IPS-18c (cell line): ENCODE data around the gene TGOLN2.
"Not testable (repeated sequence)": the region's sequence is repeated elsewhere in the genome, so short reads cannot be mapped to it uniquely, and the experiment has no call there.

Source experiments
- H3K4me3 ChIP-seq: 2 replicates; pipeline ENCODE4 v1.7.0; 2013; ENCODE audit warnings: low read depth, mild to moderate bottlenecking, low read length, moderate library complexity; ENCODE audit not compliant: insufficient read depth
- H3K9me3 ChIP-seq: one replicate; pipeline ENCODE4 v1.6.1; 2013; ENCODE audit warnings: mild to moderate bottlenecking, low read length, moderate library complexity; ENCODE audit not compliant: control insufficient read depth, insufficient read depth

TGOLN2 gene

DNA sequence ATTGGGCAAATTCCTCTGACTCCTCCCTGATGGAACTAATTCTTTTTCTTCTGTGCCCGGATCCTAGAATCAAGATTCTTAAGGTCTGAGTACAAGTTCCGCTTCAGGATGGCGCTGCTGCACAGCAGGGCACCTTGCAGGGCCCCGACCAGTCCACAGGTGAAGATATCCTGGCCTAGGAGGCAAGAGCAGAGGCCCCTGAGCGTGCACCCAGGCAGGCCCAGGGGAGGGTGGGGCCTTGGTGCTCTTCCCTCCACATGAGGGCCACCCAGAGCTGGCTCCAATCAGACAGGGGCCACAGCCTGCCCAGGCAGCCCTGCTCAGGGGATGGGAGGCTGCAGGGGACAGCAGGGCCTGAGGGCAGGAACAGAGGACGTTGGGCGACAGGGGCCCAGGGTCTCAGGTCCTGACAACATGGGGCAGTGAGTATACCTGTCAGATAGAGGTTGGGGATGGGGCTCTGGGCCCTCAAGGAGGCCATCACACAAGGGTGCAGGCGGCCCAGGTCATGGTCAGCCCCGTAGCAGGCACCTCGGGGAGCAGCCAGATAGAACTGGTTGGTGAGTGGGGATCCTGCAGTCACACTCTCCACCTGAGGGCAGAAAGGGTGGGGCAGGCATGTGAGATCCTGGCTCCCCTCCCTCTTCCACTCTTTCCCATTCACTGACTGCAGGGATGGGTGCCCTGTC, 15.6 kb upstream of the TGOLN2 start:
- not testable (repeated sequence) for H3K9me3 ChIP-seq, H3K4me3 ChIP-seq

DNA sequence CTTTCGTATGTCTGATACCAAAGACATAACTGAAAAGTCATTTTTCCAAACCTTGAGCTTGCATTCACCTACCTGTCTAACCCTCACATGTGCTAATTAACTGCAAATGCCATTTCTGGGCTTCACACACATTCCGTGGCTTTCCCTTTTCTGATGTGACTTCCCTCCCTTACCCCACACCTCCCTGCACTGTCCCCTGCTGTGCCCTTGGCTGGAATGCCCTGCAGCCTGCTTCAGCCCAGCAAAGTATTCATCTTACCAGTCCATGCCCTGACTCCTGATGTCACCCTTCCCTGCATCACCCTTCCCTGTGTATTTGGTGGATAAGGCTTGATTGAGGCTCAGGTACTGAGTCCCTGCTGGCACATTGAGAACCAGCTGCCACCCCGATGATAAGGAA, 14.4 kb upstream of the TGOLN2 start:
- Histone ChIP-seq H3K9me3 (no peaks in the 10 kb centered on the region), H3K4me3 (no peak overlapping the region)

DNA sequence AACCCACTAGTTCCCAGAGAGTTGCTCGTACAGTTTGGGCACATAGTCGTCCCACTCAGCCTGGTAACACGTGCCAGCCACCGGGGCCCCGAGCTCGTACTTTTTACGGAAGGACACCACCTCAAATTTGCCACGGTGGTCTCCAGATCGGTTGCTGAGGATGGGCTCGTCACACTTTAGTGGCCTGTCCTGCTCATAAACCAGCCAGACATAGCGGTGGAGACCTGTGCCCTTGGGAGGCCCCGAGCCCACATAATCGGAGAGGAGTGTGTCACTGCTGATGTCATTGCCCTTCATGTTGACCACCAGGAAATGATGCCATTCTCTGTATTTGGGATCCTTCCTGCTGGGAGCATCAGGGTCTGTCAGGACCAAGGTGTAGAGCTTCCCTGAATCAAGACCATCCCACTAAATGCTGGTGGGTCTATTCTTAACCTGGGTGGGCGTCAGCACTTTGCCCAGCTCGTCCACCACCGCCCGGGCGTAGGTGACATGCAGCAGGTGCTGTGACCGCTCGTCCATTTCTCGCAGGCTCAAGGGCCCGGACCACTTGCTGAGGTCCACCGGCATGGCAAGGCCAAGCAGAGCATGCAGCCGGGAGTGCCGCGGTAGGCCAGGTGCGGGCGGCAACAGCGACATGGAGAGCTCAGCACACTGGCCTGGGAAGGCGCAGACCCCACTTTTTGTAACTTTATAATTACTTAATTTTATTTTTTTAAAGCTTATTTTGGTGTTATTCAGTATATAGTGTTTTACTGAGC, 13.7 kb upstream of the TGOLN2 start:
- H3K9me3 ChIP-seq, result no peaks in the 10 kb centered on the region

DNA sequence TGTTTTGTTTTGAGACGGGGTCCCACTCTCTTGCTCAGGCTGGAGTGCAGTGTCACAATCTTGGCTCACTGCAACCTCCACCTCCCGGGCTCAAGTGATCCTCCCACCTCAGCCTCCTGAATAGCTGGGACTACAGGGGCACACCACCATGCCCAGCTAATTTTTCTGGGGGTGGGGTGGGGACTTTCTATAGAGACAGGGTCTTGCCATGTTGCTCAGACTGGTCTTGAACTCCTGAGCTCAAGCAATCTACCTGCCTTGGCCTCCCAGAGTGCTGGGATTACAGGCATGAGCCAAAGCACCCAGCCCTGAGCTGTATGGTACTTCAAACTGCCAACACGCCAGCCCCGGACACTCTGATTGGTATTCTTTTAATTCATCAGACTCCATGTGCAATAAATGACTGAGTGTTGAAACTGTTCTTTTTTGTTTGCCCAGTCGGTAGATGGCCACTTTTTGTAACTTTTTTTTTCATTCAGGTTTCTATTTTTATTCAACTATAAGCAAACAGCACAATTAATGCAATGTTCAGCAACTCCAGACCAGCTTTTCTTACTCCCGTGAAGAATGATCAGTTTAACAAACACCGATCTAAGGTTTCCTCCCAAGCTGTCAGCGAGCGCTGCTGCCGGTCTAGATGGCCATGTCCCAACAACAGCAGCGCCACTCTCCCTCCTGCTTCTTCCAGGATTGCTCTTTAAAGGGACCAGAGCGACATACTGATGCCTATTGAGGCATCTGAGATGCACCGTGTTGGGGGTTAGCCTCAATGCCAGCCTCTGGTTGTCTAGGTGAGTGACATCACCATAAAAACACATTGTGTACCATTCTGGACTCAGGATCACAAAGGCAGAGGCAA, 12.5 kb upstream of the TGOLN2 start:
- H3K4me3 ChIP-seq, result no peak overlapping the region
- no peaks in the 10 kb centered on the region for H3K9me3 ChIP-seq

More for the DNA sequence above, 13.7 kb upstream of the TGOLN2 start:
- no peak overlapping the region for H3K4me3 ChIP-seq

DNA sequence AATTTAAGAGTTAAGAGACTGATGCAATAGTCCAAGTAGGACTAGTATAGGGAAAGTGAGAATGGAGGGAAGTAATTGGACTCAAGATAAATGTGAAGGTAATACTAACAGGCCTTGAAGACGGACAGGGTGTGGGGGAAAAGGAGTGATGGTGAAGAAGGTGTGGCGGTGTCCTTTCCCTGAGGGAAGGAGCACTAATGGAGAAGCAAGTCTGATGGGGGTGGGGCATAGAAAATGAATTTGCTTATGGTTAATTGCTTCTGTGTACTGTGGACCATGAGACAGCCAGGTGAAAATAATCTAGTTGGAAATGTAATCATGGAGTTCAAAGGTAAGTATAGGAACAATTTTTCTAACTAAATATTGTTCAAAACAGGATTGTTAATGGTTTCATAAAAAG, 7.1 kb upstream of the TGOLN2 start:
- no peak overlapping the region for H3K4me3 ChIP-seq
- no peaks in the 10 kb centered on the region for H3K9me3 ChIP-seq

DNA sequence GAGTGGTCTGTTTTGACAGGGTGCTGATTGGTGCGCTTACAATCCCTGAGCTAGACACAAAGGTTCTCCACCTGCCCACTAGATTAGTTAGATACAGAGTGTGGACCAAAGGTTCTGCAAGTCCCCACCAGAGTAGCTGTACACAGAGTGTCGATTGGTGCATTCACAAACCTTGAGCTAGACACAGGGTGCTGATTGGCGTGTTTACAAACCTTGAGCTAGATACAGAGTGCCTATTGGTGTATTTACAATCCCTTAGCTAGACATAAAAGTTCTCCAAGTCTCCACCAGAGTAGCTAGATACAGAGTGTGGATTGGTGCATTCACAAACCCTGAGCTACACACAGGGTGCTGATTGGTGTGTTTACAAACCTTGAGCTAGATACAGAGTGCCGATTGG, 6.1 kb upstream of the TGOLN2 start:
- H3K9me3 ChIP-seq, H3K4me3 ChIP-seq: not testable (repeated sequence)

DNA sequence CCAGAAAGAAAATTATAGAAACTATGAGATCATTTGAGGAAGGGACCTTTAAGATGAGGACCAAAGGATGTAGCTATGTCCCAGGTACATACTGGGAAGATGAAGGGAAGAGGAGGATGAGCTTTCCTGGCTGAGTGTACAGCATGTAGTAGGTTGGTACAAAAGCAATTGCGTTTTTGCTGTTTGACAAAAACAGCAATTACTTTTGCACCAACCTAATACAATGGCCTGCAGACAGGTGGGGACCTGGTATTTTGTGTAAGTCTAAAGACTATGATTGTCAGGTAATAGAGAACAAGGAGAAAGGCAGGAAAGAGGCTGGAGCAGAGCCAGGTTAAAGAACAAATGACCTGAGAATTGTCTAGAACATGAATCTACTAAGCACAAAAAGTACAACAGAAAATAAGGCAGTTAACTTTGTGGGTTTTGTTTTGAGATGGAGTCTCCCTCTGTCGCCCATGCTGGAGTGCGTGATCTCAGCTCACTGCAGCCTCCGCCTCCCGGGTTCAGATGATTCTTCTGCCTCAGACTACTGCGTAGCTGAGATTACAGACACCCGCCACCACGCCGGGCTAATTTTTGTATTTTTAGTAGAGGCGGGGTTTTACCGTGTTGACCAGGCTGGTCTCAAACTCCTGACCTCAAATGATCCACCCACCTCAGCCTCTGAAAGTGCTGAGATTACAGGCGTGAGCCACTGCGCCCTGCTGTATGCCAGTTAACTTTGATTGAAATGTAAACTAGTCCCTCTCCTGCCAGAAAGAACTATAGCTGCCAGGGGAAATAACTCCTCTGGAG, 3.2 kb upstream of the TGOLN2 start:
- no peak overlapping the region for H3K4me3 ChIP-seq
- H3K9me3 ChIP-seq, result no peaks in the 10 kb centered on the region

DNA sequence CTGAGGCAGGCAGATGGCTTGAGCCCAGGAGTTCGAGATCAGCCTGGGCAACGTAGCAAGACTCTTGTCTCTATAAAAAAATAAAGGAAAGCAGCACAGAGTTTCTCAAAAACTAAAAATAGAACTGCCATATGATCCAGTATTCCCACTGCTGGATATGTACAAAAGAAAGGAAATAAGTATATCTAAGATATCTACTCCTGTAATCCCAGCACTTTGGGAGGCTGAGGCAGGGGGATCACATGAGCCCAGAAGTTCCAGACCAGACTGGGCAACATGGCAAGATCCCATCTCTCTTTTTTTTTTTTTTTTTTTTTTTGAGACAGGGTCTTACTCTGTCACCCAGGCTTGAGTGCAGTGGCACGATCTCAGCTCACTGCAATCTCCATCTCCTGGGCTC, 1.9 kb upstream of the TGOLN2 start:
- H3K9me3 ChIP-seq, H3K4me3 ChIP-seq: not testable (repeated sequence)

DNA sequence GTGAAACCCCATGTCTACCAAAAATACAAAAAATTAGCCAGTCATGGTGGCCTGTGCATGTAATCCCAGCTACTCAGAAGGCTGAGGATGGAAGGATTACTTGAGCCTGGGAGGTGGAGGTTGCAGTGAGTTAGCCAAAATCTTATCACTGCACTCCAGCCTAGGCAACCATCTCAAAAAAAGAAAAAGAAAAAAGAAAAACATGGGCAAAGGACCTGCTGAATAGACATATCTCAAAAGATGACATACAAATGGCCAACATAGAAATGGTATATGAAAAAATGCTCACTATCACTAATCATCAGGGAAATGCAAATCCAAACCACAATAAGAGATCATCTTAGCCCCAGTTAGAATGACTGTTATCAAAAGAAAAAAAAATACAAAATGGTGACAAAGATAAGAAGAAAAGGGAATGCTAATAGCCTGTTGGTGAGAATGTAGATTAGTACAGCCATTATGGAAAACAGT, 1.4 kb upstream of the TGOLN2 start:
- Histone ChIP-seq H3K9me3 (no peaks in the 10 kb centered on the region), H3K4me3 (no peak overlapping the region)

DNA sequence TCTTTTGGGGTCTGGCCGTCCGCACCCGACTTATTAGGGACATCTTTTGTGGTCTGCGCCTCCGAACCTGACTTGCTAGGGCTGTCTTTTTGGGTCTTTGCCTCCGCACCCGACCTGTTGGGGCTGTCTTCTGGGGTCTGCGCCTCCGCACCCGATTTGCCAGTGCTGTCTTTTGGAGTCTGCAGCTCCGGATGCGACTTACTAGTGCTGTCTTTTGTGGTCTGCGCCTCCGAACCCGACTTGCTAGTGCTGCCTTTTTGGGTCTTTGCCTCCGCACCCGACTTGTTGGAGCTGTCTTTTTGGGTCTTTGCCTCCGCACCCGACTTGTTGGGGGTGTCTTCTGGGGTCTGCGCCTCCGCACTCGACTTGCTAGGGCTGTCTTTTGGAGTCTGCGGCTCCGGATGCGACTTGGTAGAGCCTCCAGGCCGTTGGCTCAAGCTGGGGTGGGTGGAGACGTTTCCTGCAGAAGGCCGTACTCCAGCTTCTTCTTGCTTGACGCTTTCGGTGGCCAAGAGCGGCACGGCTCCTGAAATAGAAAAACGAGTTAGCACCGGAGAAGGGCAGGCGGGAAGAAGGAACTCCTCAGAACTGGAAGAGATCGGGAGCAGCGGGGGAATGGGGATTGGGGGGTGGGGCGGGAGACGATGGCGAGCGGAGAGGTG, 498 bp downstream of the TGOLN2 start:
- H3K9me3 ChIP-seq, result no peaks in the 10 kb centered on the region
- H3K4me3 ChIP-seq, result peak overlapping the region; percentile 94

DNA sequence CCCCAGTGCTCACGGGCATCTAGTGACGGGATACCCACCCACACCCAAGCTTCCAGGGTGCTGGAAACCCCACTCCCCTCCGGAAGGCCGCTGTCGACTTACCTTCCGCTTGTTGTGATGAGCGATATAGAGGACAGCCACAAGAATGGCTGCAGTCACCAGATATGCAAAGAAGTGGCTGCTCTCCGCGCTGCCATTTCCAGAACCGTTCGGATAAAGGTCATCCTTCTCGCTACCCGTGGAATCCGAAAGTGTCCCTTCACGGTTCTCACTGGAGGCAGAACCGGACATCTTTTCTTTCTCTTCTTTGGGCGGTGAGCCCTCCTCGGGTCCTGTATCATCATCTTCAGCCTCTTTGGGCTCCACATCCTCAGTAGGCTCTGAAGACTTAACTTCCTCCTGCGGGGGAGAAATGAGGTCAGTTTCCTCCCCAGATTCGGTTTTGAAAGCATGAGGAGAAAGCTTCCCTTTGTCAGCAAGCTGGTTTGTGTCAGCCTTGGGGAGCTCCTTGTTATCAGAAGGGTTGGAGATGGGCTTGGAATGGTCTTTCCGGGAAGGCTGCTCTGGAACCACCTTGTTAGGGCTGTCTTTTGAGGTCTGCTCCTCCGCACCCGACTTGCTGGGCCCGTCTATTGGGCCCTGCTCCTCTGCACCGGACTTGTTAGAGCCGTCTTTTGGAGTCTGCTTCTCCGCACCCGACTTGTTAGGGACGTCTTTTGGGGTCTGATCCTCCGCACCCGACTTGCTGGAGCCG, 1.2 kb downstream of the TGOLN2 start:
- Histone ChIP-seq H3K9me3 (no peaks in the 10 kb centered on the region), H3K4me3 (peak overlapping the region; percentile 94)

DNA sequence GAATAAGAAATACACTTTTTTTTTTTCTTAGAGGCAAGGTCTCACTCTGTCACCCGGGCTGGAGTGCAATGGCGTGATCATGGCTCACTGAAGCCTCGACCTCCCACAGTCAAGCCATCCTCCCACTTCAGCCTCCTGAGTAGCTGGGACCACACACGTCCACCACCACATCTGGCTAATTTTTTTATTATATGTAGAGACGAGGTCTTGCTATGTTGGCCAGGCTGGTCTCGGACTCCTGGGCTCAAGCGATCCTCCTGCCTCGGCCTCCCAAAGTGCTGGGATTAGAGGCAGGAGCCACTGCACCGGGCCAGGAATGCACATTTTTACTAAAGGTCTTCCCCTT, 2.4 kb downstream of the TGOLN2 start:
- H3K4me3 ChIP-seq, result no peak overlapping the region
- no peaks in the 10 kb centered on the region for H3K9me3 ChIP-seq

DNA sequence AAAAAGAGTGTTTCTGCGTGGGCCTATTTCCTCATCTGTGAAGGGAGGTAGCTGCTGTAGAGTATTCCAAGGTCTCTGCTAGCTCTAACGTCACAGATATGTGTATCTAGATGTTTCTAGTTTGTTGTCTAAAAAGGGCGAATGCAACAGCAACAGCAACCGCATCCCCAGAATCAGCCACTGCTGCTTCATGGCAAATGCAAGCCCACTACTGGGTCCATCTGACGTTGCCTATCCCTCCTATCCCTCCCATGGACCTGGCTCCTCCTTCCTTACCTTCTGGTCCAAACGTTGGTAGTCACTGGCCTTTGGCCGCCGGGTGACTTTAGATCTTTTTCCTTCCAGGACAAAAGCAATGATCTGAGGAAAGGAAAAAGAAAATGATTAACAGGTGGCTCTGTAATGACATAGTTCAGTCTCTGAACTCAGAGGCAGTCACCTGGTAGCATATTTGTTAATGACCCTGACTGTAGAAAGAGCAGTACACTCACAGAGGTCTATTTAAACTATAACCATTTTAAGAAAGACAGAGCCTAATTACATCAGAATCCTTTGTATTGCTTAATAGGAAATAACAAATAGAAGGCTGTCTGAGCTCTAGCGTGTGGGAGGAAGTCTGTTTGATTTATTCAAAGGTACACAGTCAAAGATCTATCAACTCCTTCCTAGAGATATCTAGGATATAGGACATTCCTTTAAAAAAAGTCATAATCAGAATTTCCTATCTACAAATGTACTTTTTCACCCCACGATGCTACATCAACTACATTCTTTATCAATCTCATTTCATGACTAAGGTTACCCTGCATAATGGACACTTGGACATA, 2.9 kb downstream of the TGOLN2 start:
- no peaks in the 10 kb centered on the region for H3K9me3 ChIP-seq
- H3K4me3 ChIP-seq, result no peak overlapping the region

DNA sequence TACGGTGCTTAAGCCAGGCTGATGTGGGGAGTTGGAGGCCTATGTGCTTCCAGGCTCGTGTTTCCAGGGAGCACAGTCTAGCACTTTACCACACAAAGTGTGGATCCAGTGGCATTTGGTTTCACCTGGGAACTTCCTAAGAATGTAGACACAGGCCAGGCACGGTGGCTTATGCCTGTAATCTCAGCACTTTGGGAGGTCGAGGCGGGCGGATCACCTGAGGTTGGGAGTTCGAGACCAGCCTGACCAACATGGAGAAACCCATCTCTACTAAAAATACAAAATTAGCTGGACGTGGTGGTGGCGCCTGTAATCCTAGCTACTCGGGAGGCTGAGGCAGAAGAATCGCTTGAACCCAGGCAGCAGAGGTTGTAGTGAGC, 3.8 kb downstream of the TGOLN2 start:
- not testable (repeated sequence) for H3K9me3 ChIP-seq, H3K4me3 ChIP-seq

DNA sequence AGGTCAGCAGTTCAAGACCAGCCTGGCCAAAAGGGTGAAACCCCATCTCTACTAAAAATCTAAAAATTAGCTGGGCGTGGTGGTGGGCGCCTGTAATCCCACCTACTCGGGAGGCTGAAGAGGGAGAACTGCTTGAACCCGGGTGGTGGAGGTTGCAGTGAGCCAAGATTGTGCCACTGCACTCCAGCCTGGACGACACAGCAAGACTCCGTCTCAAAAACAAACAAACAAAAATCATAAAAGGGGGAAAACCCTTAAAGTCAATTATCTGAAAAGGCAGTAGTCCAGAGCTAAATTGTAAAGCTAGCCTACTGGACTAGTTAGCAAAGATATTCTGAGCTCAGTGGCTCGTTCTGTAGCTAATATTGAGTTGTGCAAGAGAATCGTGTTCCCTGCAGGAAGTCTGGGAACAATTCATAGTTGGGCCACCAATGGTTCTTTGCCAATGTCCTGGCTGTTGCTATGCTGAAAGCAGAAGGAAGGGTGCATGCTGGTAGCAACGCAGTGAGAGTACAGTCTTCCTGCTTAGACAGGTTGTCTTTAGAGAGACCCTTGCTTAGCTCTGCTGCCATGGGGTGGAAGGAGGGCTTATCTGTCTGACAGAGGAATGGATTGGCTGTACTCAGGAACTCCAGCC, 4.3 kb downstream of the TGOLN2 start:
- H3K4me3 ChIP-seq, result no peak overlapping the region

More for the DNA sequence above, 4.3 kb downstream of the TGOLN2 start:
- no peaks in the 10 kb centered on the region for H3K9me3 ChIP-seq
